GM23338 (cell line): Measurements from ENCODE around the gene ETV1. TPM values are rescaled to one million over a fixed set of nuclear protein-coding genes. Genes with fewer than 3 reads are reported as not detected.
A peak's percentile ranks its signal among the peaks of the same experiment; 100 is the strongest.

Source experiments
- ATAC-seq: fragments of 200-7000 bp; cut with Tn5 transposase; 3 replicates; pipeline ENCODE4 v1.9.1; 2020
- DNase-seq: peaks from one replicate; pipeline ENCODE4 v3.0.0-alpha.2; 2015; ENCODE audit warnings: low spot score
- H2AFZ ChIP-seq: fragments of 200-600 bp; sonication (generic); 2 replicates; pipeline ENCODE4 v1.8.0; 2016; ENCODE audit warnings: antibody characterized with exemption, mild to moderate bottlenecking, moderate library complexity
- H3F3A ChIP-seq: fragments of 200-600 bp; sonication (generic); replicated peaks from 2 replicates; pipeline ENCODE4 v1.8.0; 2017; ENCODE audit warnings: antibody characterized with exemption, mixed run types, low read depth
- H3K27ac ChIP-seq: fragments of 200-600 bp; sonication (generic); 2 replicates; pipeline ENCODE4 v1.6.1; 2016; ENCODE audit warnings: low read depth
- H3K27me3 ChIP-seq: fragments of 200-600 bp; sonication (generic); 2 replicates; pipeline ENCODE4 v1.8.0; 2016; ENCODE audit warnings: mild to moderate bottlenecking, mixed run types, moderate library complexity; ENCODE audit not compliant: insufficient read depth
- H3K36me3 ChIP-seq: fragments of 200-600 bp; sonication (generic); 2 replicates; pipeline ENCODE4 v1.8.0; 2016; ENCODE audit warnings: mild to moderate bottlenecking; ENCODE audit not compliant: insufficient read depth
- H3K4me1 ChIP-seq: fragments of 200-600 bp; sonication (generic); 2 replicates; pipeline ENCODE4 v1.8.0; 2016; ENCODE audit warnings: mild to moderate bottlenecking, moderate library complexity; ENCODE audit not compliant: insufficient read depth
- H3K4me2 ChIP-seq: fragments of 200-600 bp; sonication (generic); 2 replicates; pipeline ENCODE4 v1.7.1; 2017; ENCODE audit warnings: mixed run types
- H3K4me3 ChIP-seq: fragments of 200-600 bp; sonication (generic); 2 replicates; pipeline ENCODE4 v1.6.1; 2016; ENCODE audit warnings: mixed run types
- H3K79me2 ChIP-seq: fragments of 200-600 bp; sonication (generic); replicated peaks from 2 replicates; pipeline ENCODE4 v1.8.0; 2017; ENCODE audit warnings: mild to moderate bottlenecking; ENCODE audit not compliant: insufficient read depth
- H3K9me2 ChIP-seq: fragments of 200-600 bp; sonication (generic); 2 replicates; pipeline ENCODE4 v1.8.0; 2017; ENCODE audit not compliant: insufficient read depth
- H4K20me1 ChIP-seq: fragments of 200-600 bp; sonication (generic); replicated peaks from 2 replicates; pipeline ENCODE4 v1.8.0; 2017; ENCODE audit warnings: mild to moderate bottlenecking; ENCODE audit not compliant: insufficient read depth
- H3K27ac Mint-ChIP-seq: 2 replicates; pipeline ENCODE4 v1.8.0; 2020; ENCODE audit warnings: inconsistent platforms, mild to moderate bottlenecking, moderate library complexity, mixed read lengths
- H3K27me3 Mint-ChIP-seq: 3 replicates; pipeline ENCODE4 v1.8.0; 2022; ENCODE audit warnings: low read depth, mild to moderate bottlenecking, moderate library complexity, mixed read lengths, inconsistent platforms; ENCODE audit not compliant: insufficient read depth, poor library complexity
- H3K36me3 Mint-ChIP-seq: 3 replicates; pipeline ENCODE4 v1.8.0; 2021; ENCODE audit warnings: low read depth, mild to moderate bottlenecking, inconsistent platforms, moderate library complexity, mixed read lengths
- H3K4me1 Mint-ChIP-seq: 3 replicates; pipeline ENCODE4 v1.8.0; 2020; ENCODE audit warnings: mild to moderate bottlenecking, inconsistent platforms, mixed read lengths
- H3K4me3 Mint-ChIP-seq: 3 replicates; pipeline ENCODE4 v1.8.0; 2021; ENCODE audit warnings: moderate library complexity, mild to moderate bottlenecking, inconsistent platforms, mixed read lengths
- H3K9me3 Mint-ChIP-seq: 3 replicates; pipeline ENCODE4 v1.8.0; 2020; ENCODE audit warnings: moderate library complexity, mild to moderate bottlenecking, inconsistent platforms, mixed read lengths
- CREB1 ChIP-seq: fragments of 250-450 bp; sonication (Bioruptor Pico); IDR thresholded peaks from 2 replicates; pipeline ENCODE4 v1.5.0; 2020; ENCODE audit warnings: low read depth, mild to moderate bottlenecking, moderate library complexity
- JUNB ChIP-seq: IDR thresholded peaks from one replicate; pipeline ENCODE4 v1.6.1; 2016; ENCODE audit warnings: antibody characterized with exemption; ENCODE audit not compliant: unreplicated experiment
- NANOG ChIP-seq: IDR thresholded peaks from 2 replicates; pipeline ENCODE4 v1.6.1; 2016; ENCODE audit warnings: antibody characterized with exemption, borderline replicate concordance
- POLR2AphosphoS5 ChIP-seq: IDR thresholded peaks from 2 replicates; pipeline ENCODE4 v1.6.1; 2016; ENCODE audit warnings: antibody characterized with exemption, low read depth
- ZNF114 ChIP-seq: fragments of 250-450 bp; sonication (Bioruptor Pico); IDR thresholded peaks from 2 replicates; pipeline ENCODE4 v1.5.0; 2020; ENCODE audit warnings: mild to moderate bottlenecking, moderate library complexity
- ZNF331 ChIP-seq: fragments of 250-450 bp; sonication (Bioruptor Pico); IDR thresholded peaks from 2 replicates; pipeline ENCODE4 v1.5.0; 2020; ENCODE audit warnings: low read depth, mild to moderate bottlenecking, moderate library complexity
- polyA plus RNA-seq: library from polyadenylated mRNA; unstranded; fragments of >200 nt; fragmentation: Nextera tagmentation; extraction: Ambion mirVana; gene quantifications from 2 replicates; pipeline ENCODE4 v1.2.1, GENCODE V29; 2016
- total RNA-seq: library from RNA; depleted of rRNA; stranded (reverse); fragments of >200 nt; shearing (Covaris generic); gene quantifications from 2 replicates; pipeline ENCODE4 v1.2.3, GENCODE V29; 2014
- TF ChIP-seq, protein P1 (sequence below), 2 experiments: fragments of 200-600 bp in 1 of 2; sonication (generic) in 1 of 2; conservative IDR thresholded peaks; 2 replicates each; pipeline versions ENCODE4 v1.5.1 to v1.6.1; 2016 to 2017; ENCODE audit warnings: antibody characterized with exemption in 2 of 2, low read depth in 2 of 2, mild to moderate bottlenecking in 2 of 2, moderate library complexity in 1 of 2
- TF ChIP-seq, protein P2 (sequence below): IDR thresholded peaks from 2 replicates; pipeline ENCODE4 v1.6.1; 2016; ENCODE audit warnings: antibody characterized with exemption
- TF ChIP-seq, protein P3 (sequence below): IDR thresholded peaks from one replicate; pipeline ENCODE4 v1.6.1; 2018; ENCODE audit warnings: antibody characterized with exemption; ENCODE audit not compliant: unreplicated experiment

Gene ETV1
- total and polyA plus RNA-seq, 2 experiments from 2014 or later: 49.4 to 61.9 TPM

DNA sequence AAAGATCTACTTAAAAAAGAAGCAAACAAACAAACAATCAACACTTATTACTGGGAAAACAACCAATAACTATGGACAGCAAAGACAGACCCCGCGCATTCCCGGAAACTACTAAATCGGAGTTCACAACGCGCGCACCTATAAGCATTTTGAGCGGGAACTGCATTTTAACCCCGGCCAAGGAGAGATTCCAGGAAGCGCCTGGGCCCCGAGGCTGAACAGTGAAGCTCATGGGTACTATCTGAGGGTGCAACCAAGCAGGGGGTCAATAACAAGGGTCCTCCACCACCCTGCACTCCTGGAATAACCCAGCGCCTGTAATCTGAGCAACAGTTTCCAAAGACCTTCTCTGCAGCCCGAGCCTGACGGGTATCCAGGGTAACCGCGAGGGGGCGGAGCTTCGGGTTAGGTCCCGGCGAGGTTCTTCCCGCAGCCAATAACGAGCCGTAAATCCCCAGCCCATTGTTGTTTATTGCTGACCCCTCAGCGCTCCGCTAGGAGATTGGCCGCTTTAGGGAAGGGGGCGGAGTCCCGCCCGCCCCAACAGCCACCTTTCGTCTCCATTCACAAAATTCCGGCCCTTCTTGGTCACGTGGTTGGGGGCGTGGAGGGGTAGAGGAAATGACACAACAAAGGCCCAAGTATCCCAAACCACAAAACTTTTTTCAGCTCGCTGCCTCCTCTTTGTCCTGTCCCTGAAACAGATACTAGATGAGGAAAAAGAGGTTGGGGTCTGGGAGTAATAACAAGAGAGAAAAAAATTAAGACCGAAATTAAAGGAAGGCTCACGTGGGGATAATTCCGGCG is 1.7 kb upstream of the ETV1 start:
- H4K20me1 ChIP-seq: no peaks in the 10 kb centered on the region
- Mint-ChIP-seq H3K27me3 (no peaks in the 10 kb centered on the region), H3K4me1 (peaks cover 11% of the 10 kb centered on the region), H3K9me3 (no peaks in the 10 kb centered on the region), H3K36me3 (peaks cover 6% of the 10 kb centered on the region; the same call in 2 of the 3 replicates), H3K27ac (no peak overlapping the region), H3K4me3 (no peak overlapping the region)
- H3K36me3 ChIP-seq: no peaks in the 10 kb centered on the region
- no peaks in the 10 kb centered on the region for H3K27me3 ChIP-seq
- peak overlapping the region; percentile 93 for H3K4me2 ChIP-seq
- peaks cover 25% of the 10 kb centered on the region for H3K4me1 ChIP-seq
- DNase-seq (peak; percentile 99), ATAC-seq (peak; percentile 73)
- H3K79me2 ChIP-seq: peaks cover 23% of the 10 kb centered on the region
- H3K9me2 ChIP-seq: no peaks in the 10 kb centered on the region
- no peak overlapping the region for H2AFZ ChIP-seq
- peaks cover 2% of the 10 kb centered on the region; the same call in 1 of the 2 replicates for H3F3A ChIP-seq
- TF ChIP-seq NANOG (no peak), JUNB (no peak), POLR2AphosphoS5 (peak; percentile 62), ZNF331 (no peak), CREB1 (CRISPR knock-in tag) (peak; percentile 58)
- TF ChIP-seq, protein P1, sequence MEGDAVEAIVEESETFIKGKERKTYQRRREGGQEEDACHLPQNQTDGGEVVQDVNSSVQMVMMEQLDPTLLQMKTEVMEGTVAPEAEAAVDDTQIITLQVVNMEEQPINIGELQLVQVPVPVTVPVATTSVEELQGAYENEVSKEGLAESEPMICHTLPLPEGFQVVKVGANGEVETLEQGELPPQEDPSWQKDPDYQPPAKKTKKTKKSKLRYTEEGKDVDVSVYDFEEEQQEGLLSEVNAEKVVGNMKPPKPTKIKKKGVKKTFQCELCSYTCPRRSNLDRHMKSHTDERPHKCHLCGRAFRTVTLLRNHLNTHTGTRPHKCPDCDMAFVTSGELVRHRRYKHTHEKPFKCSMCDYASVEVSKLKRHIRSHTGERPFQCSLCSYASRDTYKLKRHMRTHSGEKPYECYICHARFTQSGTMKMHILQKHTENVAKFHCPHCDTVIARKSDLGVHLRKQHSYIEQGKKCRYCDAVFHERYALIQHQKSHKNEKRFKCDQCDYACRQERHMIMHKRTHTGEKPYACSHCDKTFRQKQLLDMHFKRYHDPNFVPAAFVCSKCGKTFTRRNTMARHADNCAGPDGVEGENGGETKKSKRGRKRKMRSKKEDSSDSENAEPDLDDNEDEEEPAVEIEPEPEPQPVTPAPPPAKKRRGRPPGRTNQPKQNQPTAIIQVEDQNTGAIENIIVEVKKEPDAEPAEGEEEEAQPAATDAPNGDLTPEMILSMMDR (conservative IDR thresholded peaks at IDR 0.05; ENCODE audit: low read depth in 2 of 2): no peak
- TF ChIP-seq, protein P2, sequence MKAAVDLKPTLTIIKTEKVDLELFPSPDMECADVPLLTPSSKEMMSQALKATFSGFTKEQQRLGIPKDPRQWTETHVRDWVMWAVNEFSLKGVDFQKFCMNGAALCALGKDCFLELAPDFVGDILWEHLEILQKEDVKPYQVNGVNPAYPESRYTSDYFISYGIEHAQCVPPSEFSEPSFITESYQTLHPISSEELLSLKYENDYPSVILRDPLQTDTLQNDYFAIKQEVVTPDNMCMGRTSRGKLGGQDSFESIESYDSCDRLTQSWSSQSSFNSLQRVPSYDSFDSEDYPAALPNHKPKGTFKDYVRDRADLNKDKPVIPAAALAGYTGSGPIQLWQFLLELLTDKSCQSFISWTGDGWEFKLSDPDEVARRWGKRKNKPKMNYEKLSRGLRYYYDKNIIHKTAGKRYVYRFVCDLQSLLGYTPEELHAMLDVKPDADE: no peak; the same call in 1 of the 2 replicates
- H3K27ac ChIP-seq: peak overlapping the region; percentile 99
- H3K4me3 ChIP-seq: peak overlapping the region; percentile 67

DNA sequence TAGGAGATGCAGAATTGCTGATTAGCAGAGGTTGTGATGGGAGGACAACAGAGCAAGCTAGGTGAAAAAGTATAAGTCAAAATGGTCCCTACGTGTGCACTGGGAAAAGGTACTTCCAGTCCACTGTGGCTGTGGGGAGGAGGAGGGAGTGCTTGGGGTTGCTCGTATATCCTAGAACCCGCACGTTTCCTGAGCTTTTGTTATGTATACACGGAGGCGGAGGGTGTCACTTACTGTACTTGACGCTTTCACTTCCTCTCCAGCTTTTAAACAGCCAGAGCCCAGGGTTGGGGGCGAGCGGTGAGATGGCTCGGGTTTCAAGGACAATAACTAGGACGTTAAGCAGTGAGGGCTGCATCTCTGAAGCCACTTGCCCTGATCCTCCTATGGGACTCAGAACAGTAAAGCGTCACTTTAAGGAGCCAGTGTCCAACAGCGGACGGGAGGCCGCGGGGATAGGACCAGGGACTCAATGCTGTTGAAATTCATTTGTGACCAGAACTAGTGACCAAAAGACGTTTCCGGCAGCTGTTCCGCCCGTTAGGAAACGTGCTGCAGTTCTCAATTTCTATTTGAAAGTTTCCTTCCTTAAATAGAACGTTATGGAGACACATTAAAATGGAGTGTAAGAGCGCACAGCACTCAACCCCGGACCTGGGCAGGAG is 985 bp upstream of the ETV1 start:
- Histone ChIP-seq H3F3A (peaks cover 2% of the 10 kb centered on the region; the same call in 1 of the 2 replicates), H2AFZ (no peak overlapping the region), H3K4me2 (peak overlapping the region; percentile 93), H3K27me3 (no peaks in the 10 kb centered on the region), H3K79me2 (peaks cover 26% of the 10 kb centered on the region), H3K4me1 (peaks cover 32% of the 10 kb centered on the region), H3K27ac (peak overlapping the region; percentile 99), H4K20me1 (no peaks in the 10 kb centered on the region), H3K36me3 (no peaks in the 10 kb centered on the region), H3K4me3 (peak overlapping the region; percentile 67), H3K9me2 (no peaks in the 10 kb centered on the region)
- no peak overlapping the region for H3K27ac Mint-ChIP-seq
- peak; percentile 96 for DNase-seq
- H3K4me1 Mint-ChIP-seq: peaks cover 15% of the 10 kb centered on the region
- H3K27me3 Mint-ChIP-seq: no peaks in the 10 kb centered on the region
- H3K4me3 Mint-ChIP-seq: no peak overlapping the region
- ATAC-seq: peak; percentile 58
- H3K36me3 Mint-ChIP-seq: peaks cover 10% of the 10 kb centered on the region; the same call in 2 of the 3 replicates
- no peaks in the 10 kb centered on the region for H3K9me3 Mint-ChIP-seq
- no peak for TF ChIP-seq CREB1 (CRISPR knock-in tag)
- TF ChIP-seq, protein P3, sequence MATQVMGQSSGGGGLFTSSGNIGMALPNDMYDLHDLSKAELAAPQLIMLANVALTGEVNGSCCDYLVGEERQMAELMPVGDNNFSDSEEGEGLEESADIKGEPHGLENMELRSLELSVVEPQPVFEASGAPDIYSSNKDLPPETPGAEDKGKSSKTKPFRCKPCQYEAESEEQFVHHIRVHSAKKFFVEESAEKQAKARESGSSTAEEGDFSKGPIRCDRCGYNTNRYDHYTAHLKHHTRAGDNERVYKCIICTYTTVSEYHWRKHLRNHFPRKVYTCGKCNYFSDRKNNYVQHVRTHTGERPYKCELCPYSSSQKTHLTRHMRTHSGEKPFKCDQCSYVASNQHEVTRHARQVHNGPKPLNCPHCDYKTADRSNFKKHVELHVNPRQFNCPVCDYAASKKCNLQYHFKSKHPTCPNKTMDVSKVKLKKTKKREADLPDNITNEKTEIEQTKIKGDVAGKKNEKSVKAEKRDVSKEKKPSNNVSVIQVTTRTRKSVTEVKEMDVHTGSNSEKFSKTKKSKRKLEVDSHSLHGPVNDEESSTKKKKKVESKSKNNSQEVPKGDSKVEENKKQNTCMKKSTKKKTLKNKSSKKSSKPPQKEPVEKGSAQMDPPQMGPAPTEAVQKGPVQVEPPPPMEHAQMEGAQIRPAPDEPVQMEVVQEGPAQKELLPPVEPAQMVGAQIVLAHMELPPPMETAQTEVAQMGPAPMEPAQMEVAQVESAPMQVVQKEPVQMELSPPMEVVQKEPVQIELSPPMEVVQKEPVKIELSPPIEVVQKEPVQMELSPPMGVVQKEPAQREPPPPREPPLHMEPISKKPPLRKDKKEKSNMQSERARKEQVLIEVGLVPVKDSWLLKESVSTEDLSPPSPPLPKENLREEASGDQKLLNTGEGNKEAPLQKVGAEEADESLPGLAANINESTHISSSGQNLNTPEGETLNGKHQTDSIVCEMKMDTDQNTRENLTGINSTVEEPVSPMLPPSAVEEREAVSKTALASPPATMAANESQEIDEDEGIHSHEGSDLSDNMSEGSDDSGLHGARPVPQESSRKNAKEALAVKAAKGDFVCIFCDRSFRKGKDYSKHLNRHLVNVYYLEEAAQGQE: no peak
- TF ChIP-seq POLR2AphosphoS5: peak; percentile 74
- TF ChIP-seq ZNF114 (CRISPR knock-in tag): no peak
- TF ChIP-seq, protein P2: peak; percentile 74
- TF ChIP-seq NANOG: peak; percentile 43; the same call in 1 of the 2 replicates
- TF ChIP-seq, protein P1 (conservative IDR thresholded peaks at IDR 0.05; ENCODE audit: low read depth in 2 of 2): no peak
- no peak for TF ChIP-seq JUNB
- no peak for TF ChIP-seq ZNF331
